GM21619 (cell line): ENCODE data around the gene FMOD.
"Not testable (repeated sequence)": the region's sequence is repeated elsewhere in the genome, so short reads cannot be mapped to it uniquely, and the experiment has no call there.

Experiments
- ATAC-seq: cut with Tn5 transposase; IDR thresholded peaks from one replicate; pipeline ENCODE4 v1.9.1; 2021; ENCODE audit not compliant: unreplicated experiment

Gene FMOD

DNA sequence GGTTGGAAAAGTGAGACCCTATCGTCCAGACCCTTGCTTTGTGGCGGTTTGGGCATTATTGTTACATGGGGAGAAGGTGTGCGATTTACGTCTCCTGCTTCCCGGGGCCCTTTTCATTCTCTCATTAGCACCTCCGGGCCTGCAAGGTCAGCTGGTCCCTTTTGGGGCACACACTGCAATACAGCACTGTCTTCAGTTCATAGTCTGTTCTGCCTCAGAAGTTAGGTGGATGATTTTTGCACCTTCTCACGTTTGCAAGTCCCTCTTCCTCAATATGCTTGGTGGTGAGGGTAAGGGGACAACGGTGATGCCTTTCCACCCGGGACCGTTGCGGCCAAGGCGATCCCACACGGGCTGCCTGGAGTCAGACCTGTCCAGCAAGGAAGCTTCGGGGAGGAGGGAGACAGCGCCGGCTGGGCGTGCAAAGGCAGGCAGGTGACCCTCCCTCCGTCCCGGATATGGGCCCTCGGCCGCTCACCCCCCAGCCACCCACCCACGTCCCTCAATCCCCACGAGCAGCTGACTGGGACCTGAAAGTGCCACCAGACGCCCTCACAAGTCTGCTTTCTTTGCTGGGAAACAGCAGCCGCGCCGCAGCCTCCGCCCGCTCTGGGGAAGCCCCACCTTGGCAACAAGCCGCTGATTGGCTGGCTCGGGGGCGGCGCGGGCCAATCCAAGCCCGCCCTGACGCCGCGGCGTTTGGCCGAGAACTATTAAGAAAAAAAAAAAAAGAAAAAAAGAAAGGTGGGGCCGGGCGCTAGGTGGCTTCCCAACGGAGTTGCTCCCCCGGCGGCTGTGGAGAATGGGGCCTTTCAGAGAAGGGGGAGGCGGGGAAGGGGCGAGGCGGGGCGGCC, 23.9 kb downstream of the FMOD start:
- peak; percentile 68 for ATAC-seq

DNA sequence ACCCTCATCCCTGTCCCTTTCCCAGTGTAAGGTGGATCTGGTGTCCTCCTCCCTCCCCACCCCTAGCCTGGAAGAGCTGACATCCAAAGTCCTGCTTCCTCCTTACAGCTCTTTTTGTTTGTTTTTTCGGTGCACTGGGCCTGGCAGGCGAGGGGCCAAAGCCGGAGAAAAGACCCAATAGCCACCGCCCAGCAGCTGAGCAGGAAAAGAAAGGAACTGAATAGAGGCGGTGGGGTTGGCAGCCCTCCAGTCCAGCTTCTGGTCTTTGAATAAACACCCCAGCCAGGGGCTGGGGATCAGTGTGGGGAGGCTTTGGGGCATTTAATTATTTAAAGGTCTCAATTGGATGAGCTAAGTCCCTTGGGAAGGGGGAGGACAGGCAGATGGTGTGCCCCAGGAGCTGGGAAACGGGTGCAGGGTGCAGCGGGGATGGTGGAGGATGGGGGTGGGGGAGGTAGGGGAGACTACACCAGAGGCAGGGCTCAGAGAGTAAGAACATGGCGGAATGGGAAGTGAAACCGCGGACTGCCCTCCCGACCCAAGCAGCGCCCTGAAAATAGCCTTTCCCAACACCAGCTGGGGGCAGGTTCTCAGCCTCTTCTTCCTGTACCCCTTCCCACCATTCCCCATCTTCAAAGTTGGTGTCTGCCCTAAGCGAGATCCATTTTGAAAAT, 25.4 kb downstream of the FMOD start:
- ATAC-seq: no peak

DNA sequence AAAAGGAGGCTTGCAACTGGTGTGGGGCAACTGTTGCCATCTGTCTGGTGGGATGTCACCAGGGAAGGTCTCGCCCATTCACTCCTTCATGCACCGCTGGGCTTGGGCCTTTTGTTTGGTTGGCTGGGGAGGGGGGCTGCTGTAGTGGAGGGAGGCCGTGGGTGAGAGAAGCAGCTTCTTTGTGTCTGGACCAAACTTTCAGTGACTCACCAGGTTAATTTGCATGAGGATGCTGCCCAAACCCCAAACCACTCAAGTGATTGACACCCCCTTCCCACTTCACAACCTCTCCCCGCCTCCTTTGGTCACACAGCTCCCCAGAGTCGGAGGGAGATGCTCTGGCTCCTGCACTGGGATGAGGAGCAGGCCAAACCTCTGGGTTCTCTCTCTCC, 25.9 kb downstream of the FMOD start:
- peak; percentile 28 for ATAC-seq

DNA sequence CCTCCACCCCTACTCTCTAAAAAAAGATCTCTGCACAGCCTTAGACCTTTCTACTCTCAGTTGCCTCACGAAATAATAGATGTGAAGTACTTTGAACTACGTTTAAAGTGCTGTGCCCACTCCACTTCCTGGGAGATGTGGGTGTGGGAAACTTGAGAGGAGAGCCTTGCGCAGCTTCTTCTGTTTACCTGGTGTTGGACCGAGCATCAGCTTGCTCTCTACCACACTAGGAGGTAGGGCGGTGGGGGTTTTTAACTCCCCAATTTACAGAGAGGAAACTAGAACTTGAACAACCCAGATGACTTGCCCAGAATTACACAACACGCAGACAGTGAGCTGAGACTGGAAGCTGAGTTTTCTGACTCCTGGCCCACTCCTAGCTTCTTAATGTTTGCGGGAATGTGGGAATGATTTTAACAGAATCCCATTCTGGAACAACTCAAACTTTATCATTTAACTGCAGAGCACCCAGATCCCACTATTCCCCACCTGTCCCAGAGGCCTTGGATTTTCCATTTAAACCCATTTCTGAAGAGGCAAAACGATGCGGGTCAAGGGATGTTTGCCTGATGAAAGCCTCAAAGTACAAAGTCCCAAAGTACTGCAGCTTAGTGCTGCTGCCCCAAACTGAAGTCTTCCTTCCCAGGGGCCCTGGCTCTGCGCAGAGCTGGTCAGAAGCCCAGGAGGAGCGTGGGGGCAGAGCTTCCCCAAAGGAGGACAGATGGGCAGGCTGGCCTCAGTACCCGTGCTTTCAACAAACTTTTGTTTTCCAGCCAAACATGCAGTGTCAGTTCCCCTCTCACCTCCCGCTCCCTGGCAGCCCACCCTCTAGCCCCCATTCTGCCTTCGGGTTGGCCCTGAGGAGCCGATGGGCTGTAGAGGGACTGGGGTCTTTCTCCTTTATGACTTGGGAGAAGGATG, 26.6 kb downstream of the FMOD start:
- no peak for ATAC-seq

DNA sequence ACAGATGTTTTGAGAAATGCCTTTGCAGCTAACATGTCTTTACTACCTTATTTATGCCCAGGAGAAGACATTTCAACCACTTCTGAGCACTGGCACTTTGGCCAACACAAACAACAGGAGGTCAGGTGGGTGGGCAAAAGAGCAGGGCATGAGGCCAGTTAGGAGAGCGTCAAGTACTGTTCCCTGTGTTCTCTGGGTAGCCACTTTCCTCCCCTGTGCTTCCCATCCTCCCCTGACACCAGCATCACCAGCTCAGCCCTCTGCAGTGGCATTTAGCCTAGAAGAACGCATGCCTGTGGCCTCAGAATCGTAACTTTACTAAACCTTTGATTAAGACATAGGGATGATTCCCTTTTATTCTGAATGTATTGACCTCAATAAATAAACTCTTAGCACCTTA, 27.3 kb downstream of the FMOD start:
- ATAC-seq: no peak

DNA sequence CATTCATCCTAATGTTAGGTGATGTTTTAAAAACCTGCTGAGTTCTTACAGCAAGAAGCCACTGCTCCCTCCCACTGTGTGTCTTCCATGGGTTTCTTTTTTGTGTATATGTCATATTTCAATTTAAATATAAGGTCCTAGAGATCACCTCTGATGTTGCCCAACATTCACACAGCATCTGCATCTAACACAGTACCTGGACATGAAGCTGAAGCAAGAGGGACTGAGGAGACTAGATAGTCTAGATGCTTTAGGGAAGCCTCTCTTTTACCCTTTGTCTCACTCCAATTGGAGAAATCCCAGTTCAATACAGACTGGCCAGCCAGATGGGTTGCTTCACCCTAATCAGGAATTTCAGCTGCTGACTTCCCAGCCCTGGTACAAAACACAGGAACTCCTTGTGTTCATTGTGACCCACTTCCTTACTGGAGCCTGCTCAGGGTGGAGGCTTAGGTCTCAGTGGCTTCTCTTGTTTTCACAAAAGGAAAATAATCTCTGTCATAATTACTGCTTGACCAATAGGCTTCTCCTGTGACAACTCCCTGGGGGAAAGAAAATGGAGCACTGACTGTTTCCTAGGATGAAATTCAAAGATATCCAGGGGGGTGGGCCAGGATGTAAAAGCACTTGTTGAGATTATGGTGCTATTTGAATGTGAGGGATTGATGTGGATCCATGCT, 28.3 kb downstream of the FMOD start:
- ATAC-seq: no peak

DNA sequence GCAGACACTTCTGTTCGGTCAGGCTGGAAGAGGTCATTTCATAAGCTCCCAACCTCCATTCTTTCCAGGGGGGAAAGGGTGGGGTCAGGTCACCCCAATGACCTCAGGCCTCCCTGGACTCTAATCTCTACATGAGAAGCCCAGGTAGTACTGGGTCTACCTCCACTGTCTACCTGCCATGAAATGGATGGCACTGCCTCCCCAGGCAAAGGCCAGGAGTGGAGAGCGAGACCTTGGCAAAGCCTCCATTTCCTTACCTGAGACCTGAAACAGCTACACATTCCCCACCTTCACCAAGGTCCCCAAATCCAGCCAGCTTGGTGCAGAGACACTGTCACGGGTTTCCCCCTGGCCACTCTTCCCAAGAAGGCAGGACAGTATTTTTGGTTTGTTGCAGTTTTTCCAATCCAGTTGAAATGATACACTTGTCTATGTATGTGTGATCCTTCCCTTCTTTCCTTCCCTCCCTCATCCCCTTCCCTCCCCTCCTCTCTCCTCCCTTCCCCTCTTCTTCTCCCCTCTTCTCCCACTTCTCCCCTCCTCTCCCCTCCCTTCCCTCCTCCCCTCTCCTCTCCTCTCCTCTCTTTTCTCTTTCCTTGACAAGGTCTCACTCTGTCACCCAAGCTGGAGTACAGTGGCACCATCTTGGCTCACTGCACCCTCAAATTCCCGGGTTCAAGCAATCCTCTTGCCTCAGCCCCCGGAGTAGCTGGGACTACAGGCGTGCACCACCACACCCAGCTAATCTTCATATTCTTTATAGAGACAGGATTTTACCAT, 29.5 kb downstream of the FMOD start:
- ATAC-seq: no peak

DNA sequence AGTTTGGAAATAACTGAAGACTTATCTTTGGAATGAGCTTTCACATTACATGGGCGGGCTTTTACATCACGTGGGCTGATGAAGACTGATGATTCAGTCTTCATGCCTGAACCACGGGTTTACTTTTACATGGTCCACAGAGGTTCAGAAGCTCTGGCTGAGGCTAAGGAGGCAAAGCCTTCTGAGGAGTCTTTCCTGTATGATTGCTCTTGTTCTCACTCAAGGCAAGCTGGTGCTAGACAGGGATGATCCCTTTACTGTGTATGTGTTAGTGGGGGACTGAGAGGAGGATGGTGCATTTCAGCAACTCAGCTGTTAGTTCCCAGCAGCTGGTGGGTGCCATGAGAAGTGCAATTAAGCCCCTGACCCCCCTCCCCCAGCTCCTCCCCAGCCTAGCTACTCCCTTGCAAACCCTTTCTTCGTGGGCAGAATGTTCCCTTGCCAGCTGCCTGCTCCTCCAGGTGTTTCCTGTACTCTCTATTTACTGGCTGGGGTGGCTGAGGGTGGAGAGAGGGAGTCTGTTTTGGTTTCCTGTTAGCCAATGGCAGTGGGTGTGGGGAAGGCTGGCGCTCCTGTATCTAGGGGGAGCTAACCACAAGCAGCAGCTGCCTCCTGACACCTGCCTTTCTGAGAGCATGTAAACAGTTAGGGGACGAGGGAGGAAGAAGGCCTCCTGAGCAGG, 30.2 kb downstream of the FMOD start:
- ATAC-seq: peak; percentile 61

DNA sequence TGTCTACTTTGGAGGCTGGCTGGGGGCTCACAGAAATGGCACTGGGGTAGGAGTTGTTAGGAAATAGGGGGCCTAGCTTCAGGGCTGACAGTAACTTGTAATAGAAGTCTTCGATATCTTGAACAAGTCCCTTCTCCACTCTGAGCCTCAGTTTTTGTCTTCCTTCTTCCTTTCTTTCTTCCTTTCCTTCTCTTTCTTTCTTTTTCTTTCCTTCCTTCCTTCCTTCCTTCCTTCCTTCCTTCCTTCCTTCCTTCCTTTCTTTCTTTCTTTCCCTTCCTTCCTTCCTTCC, 32.7 kb downstream of the FMOD start:
- ATAC-seq: no peak

DNA sequence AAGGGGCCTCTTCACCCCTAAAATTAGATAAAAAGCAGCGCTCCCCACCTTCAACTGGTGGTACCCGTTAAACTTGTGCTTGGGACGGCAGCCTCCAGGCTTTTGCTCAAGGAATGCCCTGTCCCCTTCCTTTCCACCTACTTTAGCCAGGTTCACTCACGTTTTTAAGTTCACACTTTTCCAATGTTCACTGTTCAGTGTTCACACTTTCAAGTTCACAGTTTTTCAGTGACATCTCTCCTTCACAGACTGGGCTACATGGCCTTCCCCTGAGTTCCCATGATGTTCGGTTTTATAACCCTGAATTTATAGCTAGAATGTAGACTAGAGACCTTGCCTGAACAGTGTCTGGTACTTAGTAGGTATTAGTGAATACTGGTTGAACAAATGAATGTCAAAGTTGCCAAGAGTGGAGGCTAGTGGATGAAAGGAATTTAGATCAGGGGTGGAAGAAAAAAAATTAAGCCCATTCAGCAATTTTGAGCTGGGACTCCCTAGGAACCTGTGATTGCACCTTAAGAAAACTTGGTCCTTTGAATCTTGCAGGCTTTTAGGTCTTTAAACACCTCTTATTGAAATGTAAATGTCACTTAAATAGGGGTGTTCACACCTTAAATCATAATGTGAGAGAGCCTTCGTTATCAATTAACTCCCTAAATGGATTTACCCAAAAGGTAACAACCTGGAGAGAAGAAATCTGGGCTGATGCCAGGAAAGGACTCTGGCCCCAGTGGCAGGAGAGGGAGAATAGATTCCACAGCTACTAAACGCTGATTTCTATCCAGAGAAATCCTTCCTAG, 33.3 kb downstream of the FMOD start:
- no peak for ATAC-seq

DNA sequence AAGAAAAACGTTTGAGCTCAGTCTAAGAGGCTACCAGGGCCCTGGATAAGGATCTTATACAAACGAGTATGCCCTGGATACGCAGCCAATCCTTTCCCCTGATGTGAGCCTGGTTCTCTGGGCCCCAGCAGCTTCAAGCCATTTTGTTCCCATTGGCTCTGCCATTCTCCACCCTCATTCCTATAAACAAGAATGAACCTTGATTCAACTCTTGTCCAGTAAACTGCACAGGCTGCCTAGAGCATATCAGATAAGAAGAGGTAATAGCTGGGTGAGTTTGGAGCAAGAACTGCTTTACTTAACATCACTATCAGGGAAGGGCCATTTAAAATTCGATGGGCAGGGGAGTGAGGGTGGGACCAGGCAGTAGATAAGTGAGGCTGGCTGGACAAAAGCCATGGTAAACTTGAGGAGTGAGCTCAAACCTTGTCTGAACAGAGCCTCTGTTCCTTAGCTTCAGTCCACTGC, 34.3 kb downstream of the FMOD start:
- no peak for ATAC-seq

DNA sequence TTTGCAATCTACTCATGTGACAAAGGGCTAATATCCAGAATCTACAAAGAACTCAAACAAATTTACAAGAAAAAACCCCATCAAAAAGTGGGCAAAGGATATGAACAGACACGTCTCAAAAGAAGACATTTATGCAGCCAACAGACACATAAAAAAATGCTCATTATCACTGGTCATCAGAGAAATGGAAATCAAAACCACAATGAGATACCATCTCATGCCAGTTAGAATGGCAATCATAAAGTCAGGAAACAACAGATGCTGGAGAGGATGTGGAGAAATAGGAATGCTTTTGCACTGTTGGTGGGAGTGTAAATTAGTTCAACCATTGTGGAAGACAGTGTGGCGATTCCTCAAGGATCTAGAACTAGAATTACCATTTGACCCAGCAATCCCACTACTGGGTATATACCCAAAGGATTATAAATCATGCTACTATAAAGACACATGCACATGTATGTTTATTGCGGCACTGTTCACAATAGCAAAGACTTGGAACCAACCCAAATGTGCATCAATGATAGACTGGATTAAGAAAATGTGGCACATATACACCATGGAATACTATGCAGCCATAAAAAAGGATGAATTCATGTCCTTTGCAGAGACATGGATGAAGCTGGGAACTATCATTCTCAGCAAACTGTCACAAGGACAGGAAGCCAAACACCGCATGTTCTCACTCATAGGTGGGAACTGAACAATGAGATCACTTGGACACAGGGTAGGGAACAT, 36.7 kb downstream of the FMOD start:
- ATAC-seq: not testable (repeated sequence)

DNA sequence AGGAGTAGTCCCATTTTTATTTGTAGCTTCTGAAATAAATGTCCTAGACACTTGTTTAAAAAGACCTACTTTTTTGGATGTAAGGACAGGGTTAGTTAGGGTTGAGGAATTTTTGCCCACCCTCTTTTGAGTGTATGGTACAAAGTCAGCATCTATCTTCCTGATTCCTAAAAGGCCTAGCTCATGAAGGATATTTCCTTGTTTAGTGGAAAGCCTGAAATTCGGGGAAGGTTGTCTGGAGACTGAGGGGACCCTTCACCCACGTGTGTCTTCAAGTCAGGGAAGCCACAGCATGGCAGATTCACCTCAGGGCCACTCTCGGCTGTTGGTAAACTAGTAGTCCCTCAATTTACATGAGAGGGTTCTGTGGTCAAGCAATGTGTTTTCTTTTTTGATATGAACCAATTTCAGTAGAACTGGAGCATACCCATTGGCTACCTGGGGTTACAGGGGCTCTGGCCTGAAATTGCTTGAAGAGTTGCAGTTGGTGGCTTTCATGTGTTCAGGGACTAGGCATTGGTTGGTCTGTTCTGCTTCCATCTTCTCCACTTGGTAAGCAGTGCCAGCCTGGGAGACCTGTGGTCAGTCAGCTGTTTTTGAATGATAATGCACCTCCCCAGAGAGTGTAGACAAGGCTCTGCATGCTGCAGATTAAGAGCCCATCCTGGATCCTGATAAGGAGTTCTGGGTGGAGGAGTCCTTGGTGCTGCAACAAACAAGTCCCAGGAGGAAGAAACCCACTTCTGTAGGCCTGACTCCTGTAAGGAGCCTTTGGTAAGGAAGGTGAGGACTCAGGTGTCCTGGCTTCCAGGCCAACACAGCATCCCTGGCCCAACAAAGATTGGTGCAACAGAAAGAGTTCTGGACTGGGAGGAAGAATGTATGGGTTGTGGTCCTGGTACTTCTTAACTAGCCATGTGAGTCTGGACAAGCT, 39.3 kb downstream of the FMOD start:
- ATAC-seq: no peak

DNA sequence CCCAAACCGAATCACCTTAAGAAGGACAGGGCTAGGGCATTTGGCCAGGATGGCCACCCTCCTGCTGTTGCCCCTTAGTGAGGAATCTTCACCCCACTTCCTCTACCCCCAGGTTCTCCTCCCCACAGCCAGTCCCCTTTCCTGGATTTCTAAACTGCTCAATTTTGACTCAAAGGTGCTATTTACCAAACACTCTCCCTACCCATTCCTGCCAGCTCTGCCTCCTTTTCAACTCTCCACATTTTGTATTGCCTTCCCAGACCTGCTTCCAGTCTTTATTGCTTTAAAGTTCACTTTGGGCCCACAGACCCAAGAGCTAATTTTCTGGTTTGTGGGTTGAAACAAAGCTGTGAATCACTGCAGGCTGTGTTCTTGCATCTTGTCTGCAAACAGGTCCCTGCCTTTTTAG, 42.0 kb downstream of the FMOD start:
- ATAC-seq: no peak

DNA sequence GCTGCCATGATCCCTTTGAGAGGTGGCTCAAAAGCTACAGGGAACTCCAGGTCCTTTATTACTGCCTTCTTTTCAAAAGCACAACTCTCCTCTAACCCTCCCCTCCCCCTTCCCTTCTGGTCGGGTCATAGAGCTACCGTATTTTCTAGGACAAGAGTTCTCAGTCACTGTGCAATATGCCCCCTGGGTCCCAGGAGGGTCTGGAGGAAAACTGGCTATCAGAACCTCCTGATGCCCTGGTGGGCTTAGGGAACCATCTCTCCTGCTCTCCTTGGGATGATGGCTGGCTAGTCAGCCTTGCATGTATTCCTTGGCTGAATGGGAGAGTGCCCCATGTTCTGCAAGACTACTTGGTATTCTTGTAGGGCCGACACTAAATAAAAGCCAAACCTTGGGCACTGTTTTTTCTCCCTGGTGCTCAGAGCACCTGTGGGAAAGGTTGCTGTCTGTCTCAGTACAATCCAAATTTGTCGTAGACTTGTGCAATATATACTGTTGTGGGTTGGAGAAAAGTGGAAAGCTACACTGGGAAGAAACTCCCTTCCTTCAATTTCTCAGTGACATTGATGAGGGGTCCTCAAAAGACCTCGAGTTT, 42.5 kb downstream of the FMOD start:
- no peak for ATAC-seq

DNA sequence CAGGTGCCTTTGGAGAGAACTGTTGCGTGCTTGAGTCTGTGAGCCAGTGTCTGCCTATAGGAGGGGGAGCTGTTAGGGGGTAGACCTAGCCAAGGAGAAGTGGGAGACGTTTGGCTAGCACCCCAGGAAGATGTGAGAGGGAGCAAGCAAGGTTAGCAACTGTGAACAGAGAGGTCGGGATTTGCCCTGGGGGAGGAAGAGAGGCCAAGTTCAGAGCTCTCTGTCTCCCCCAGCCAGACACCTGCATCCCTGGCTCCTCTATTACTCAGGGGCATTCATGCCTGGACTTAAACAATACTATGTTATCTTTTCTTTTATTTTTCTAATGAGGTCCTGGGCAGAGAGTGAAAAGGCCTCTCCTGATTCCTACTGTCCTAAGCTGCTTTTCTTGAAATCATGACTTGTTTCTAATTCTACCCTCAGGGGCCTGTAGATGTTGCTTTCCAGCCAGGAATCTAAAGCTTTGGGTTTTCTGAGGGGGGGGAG, 43.2 kb downstream of the FMOD start:
- ATAC-seq: no peak
